GM04503 (cell line): ENCODE results near the gene H19.

Experiments
- DNase-seq: peaks from one replicate; pipeline ENCODE4 v3.0.0-alpha.2; 2012; ENCODE audit warnings: low read depth

Gene H19

DNA sequence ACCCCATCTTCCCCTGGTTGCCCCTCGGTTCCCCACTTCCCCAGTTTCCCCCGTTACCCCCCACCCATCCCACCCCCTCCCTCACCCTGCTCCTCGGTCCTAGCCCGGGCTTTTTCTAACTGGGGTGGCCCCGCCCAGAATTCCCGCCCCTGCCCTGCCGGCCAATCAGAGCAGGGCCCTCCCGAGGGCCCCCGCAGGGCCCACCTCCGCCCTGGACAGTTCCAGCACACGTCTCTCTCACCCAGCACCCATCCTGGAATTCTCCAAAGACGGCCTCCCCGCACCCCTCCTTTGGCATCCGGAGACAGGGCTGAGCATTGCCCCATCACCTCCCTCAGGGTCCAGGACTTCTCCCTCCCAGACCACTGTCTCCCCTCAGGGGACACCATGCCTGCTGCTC lies at the start of gene H19:
H19 (minus strand) TSS at position 88 of the 400 bp plus-strand sequence.
- DNase-seq: no peak

DNA sequence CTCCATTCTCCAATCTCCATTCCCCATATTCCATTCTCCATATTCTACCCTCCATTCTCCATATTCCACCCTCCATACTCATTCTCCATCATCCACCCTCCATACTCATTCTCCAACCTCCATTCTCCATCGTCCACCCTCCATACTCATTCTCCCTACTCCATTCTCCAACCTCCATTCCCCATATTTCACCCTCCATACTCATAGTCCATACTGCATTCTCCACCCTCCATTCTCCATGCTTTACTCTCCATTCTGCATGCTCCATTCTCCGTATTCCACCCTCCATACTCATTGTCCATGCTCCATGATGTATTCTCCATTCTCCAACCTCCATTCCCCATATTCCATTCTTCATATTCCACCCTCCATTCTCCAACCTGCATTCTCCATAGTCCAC lies 44.3 kb upstream of the H19 start:
- no peak for DNase-seq

DNA sequence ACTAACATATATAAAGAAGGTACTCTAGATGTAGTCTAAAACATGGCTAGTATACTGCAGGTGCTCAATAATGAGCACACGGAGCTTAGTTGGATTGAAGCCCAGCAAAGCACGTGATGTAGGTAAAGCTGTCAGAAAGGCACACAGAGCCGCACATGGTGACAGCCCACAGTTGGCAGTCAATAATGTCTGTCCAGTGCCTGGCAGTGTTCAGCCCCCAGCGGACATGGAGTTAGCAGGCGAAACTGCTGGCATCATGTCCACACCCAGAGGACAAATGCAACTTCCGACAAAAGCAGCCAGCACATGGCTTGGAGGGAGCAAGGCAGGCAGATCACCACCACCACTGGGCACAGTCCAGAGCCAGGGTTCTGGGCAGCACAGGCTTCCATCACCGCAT lies 43.5 kb upstream of the H19 start:
- no peak for DNase-seq

- DNase-seq: no peak
Observed at GRCh38 chr11:2039198-2039759, 41.6 kb upstream of the H19 start.

DNA sequence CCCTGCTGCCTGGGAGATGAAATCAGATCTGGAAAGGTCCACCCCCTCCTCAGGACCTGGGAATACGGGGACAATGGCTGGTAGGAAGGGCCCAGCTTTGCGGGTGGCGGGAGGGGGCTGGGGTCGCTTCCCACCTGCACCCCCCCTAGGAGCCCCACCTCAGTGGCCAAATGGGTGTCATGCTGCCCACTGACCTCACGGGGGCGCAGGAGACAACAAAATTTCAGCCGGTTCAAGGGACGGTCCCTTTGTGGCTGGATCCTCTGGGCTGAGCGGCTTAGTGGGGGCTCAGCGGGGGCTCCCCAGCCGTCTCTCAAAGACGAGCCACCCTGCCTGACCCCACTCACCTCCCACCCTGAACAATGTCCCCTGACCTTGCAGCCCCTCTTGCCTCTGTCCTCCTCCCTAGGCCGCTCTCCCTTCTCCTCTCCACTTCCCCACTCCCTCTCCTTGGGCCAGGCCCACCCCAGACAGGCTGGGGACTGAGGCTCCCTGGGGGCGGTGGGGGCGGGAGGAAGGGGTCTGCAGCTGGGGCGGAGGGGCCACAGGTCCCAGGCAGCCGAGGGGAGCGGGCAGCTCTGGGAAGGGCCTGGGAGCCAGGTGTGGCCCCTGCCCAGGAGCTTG lies 39.3 kb upstream of the H19 start:
- DNase-seq: no peak

- DNase-seq: no peak
Observed at GRCh38 chr11:2035382-2035781, 37.7 kb upstream of the H19 start.

GRCh38 chr11:2031058-2031457 lies 33.4 kb upstream of the H19 start:
- no peak for DNase-seq

DNA sequence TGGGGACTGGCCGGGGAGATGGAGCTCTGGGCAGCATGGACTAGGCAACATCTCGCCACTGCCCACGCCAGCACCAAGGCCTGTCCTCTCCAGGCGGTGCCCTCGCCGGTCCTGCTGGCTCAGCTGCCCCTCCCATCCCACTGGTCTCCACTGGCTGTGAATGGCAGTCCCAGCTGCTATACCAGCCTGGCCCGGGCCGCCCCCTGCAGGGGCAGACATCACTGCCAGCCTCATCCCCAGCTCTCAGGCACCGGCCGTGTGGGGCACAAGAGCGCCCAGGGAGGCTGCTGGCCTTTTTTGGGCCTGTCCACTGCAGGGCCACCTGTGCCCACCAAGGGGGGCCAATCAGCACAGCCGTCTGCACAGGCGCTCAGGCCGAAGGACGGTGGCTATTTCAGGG lies 30.1 kb upstream of the H19 start:
- DNase-seq: no peak

GRCh38 chr11:2015025-2015424 lies 17.4 kb upstream of the H19 start:
- no peak for DNase-seq

DNA sequence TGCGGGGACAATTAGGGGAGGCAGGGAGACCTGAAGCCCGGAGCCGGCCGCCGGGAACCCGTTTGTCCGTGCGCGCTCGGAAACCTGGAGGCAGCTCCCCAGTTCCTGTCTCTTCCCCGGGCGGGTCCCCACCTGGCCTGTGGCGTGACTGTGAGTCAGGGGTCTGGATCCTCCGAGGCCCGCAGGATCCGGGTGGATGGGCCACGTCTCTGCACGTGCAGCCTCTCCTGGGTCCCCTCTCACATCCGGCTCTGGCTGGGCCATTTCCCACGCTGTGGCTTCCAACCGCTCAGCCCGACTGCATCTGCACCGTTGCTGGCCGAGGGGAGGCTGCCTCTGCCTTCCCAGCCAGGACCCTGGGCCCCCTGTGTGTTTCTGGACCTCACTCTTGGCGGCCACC lies 14.8 kb upstream of the H19 start:
- no peak for DNase-seq

GRCh38 chr11:2004466-2004865 lies 6.8 kb upstream of the H19 start:
- DNase-seq: no peak

- no peak for DNase-seq
Observed at GRCh38 chr11:2002807-2003206, 5.2 kb upstream of the H19 start.

GRCh38 chr11:2002042-2002776 lies 4.6 kb upstream of the H19 start:
- no peak for DNase-seq

DNA sequence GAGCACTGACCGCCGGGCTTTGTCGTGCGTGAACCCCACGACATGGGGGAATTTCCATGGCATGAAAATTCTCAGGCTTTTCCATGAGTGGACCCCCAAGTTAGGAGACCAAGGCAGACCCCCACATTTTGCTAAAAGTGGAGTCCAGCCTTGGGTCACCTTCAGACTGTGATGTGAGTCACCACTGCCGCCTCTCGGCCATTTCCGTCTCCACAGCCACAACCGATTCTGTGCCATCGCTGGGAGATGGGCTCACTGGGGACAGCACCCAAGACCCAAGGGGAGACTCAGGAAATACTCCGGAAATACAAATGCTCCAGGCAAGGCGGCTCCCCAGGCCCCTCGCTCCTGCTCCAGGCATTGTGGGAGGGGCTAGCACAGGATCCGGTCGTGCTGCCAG lies 1.2 kb upstream of the H19 start:
- DNase-seq: no peak

- no peak for DNase-seq
Observed at GRCh38 chr11:1998290-1998689, 648 bp upstream of the H19 start.

DNA sequence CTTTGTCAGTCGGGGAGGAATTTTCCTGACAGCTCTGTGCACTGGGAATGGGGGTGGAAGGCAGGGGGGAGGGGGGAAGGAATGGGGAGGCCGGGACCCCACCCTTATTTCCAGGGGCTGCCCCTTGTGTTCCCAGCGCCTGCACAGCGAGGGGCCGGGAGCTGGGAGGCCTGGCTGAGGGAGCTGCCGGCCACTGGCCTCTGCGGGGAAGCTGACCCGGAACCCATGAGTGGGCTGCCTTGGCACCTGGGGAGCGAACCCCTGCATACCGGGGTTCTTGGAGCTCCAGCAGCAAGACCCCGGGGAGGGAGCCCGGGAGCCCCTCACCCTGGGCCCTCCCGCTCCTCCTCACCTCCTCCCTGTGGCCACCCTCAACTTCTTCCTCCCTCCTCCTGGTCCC lies 3.5 kb downstream of the H19 start:
- no peak for DNase-seq

GRCh38 chr11:1992111-1992510 lies 5.5 kb downstream of the H19 start:
- DNase-seq: no peak

DNA sequence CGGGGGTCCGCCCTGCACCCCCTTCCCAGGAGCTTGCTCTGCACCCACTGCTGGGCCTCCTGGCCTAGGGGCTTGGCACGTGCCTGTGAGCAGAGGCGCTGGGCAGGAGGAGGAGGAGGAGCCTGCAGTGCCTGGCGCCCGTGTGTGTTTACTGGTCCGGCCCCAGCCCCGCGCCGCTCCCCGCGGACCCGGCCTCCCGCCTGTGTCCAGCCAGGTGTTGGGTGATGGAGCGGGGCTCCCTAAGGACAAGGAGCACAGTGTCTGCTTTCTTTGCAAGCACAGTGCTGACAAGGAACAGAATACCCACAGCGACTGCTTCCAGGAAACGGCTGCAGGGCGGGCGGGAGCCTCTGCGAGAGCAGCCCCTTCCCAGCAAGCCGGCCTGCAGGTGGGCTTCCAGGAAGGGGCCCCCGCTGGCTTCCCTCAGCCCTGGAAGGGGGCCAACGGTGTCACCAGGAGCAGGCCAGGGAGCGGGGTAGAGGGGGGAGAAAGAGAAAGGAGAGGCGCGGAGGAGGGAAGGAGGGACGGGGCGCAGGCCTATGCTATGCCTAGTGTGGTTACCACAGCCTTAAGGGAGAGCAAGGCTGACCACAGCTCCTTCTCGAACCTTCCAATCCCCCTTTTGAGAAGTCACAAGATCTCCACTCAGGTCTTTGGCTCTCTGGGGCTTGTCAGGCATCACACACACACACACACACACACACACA lies 6.6 kb downstream of the H19 start:
- no peak for DNase-seq

DNA sequence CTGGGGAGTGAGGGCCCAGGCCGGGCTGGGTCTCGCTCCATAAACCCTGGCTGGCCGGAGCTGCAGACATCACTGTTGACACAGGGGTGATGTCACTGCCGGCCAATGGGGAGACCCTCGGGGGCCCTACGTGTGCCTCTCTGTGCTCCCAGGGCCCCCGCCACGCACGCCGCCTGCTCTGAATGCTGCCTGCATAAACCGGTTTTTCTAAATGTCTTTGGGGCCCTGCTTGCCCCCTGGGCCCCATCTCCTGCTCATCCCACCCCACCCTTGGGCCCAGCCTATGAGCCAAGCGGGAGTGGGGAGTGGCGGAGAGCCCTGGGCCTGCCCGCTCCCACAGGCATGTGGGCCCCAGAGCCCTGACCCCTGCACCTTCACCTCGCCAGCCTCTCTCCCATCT lies 7.7 kb downstream of the H19 start:
- no peak for DNase-seq

DNA sequence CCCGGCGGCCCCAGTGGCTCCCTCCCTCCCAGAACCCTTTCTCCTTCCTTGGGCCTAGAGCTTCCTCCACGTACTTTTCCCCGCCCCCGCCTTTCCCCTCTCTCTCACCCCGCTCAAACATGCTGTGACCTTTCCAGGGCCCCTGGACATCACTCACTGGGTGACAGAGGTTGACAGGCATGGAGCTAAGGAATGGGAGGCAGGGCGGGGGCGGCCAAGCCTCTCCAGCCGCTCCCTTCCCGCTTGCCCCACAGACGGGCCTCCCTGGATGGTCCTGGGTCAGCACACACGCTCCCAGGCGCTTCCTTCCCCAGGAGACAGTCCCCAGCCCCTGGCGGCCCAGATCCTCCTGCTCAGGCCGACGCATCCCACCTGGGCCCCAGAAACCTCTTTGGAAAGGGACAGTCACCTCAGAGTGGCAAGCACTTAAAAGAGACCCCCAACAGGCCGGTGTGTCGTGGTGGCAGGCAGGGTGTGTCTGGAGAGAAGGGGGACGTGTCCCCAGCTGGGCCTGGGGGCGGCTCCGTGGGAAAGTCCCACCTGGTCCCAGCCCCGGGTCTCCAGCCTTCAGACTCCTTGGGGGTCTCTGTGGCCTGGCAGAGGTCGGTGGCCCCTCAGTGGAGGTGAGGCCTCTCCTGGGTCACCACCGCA lies 8.8 kb downstream of the H19 start:
- no peak for DNase-seq

DNA sequence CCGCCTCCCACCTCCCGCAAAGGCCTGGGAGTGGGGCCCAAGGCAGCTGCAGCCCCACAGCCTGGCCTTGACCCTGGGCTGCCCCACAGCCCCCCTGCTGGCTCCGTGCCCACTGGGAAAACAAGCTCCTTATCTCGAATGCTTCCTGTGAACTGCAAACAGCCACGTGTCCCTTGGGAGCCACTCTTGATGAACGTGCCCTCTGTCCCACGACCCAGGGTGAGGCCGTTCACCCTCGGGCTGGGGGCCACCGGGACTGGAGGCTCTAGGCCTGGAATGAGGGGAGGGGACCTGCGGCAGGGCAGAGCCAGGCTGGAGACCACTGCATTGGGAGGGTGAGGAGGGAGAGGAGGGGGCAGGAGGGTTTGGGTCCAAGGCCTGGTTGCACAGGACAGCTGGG lies 9.5 kb downstream of the H19 start:
- no peak for DNase-seq

DNA sequence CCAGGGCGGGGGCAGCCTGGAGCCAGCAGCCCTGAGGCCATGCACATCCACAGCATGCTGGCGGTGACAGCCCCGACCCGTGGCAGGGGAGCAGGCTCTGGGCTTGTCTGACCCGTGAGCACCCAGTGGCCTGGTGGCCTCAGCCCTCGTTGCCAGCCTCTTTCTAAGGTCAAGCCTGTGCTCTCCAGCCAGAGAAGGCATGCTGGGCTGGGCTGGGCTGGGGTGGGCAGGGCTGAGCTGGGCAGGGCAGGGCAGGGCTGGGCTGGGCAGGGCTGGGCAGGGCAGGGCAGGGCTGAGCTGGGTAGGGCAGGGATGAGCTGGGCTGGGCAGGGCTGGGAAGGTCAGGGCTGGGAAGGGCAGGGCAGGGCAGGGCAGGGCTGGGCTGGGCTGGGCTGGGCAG lies 10.6 kb downstream of the H19 start:
- no peak for DNase-seq

GRCh38 chr11:1983601-1983961 lies 14.1 kb downstream of the H19 start:
- DNase-seq: no peak
